T1000 (cell line): Measurements from ENCODE around the gene LBX1.

Experiments used
- DNase-seq: peaks from one replicate; lab custom pipeline; 2025; ENCODE audit warnings: mixed read lengths; lab: John Stamatoyannopoulos, UW

LBX1 gene

GRCh38 chr10:101244321-101245050, 15.2 kb upstream of the LBX1 start:
- DNase-seq = no peak

GRCh38 chr10:101241840-101242707, 12.8 kb upstream of the LBX1 start:
- DNase-seq = no peak

GRCh38 chr10:101238732-101239105, 9.5 kb upstream of the LBX1 start:
- no peak for DNase-seq

- no peak for DNase-seq
Observed at GRCh38 chr10:101237982-101238731, 8.9 kb upstream of the LBX1 start.

- DNase-seq = no peak
Observed at GRCh38 chr10:101237081-101237981, 8.1 kb upstream of the LBX1 start.

- no peak for DNase-seq
Observed at GRCh38 chr10:101236376-101237080, 7.3 kb upstream of the LBX1 start.

- no peak for DNase-seq
Observed at GRCh38 chr10:101235766-101236165, 6.5 kb upstream of the LBX1 start.

GRCh38 chr10:101234333-101234732, 5.1 kb upstream of the LBX1 start:
- no peak for DNase-seq

- DNase-seq = no peak
Observed at GRCh38 chr10:101233863-101234262, 4.6 kb upstream of the LBX1 start.

GRCh38 chr10:101233443-101233842, 4.2 kb upstream of the LBX1 start:
- no peak for DNase-seq

- DNase-seq = no peak
Observed at GRCh38 chr10:101231912-101232689, 2.8 kb upstream of the LBX1 start.

- DNase-seq = no peak
Observed at GRCh38 chr10:101231092-101231491, 1.8 kb upstream of the LBX1 start.

- DNase-seq = no peak
Observed at GRCh38 chr10:101230183-101230917, 1.1 kb upstream of the LBX1 start.

- no peak for DNase-seq
Observed at GRCh38 chr10:101228966-101229265, 347 bp downstream of the LBX1 start.

- no peak for DNase-seq
Observed at GRCh38 chr10:101228153-101228965, 904 bp downstream of the LBX1 start.

GRCh38 chr10:101227429-101228152, 1.7 kb downstream of the LBX1 start:
- DNase-seq = no peak

GRCh38 chr10:101226491-101227428, 2.5 kb downstream of the LBX1 start:
- DNase-seq = no peak
